Stimulated activated CD8-positive, alpha-beta memory T cell treated with anti-CD3 and anti-CD28 coated beads, Interleukin-12 subunit alpha, Interleukin-12 subunit beta, amount 100 ng/mL, for 4 hours (primary cell): Measurements from ENCODE around the gene FRMD8.
A peak's percentile ranks its signal among the peaks of the same experiment; 100 is the strongest.

ENCODE experiments used
- DNase-seq: peaks from one replicate; pipeline ENCODE4 v3.0.0-alpha.2; 2020; ENCODE audit warnings: low read depth

The FRMD8 gene

DNA sequence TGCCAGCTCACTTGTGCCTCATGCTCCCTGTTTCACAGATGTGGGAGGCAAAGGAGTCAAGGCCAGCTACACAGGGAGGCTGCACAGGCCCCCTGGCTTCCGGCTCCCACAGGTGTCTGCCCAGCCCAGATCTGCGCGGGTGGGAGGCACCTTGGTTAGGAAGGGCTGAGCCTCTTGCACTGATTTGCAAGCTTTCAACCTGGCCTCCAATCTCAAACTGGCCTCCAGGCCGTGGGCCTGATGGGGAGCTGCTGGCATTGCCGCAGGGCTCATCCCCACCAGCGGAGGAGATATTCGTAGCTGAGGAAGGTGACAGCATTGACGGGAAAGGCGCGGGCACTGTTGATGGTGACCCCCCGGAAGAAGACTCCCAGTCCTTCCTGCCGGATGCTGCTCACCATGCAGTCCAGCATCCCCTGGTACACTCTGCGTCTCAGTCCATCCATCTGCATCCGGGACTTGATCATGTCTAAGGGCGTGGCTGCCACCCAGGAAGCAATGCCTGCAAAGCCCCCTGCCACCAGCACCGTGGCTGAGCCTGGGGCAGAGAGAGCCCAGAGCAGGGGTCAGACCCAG lies 10.2 kb upstream of the FRMD8 start:
- DNase-seq, result no peak

DNA sequence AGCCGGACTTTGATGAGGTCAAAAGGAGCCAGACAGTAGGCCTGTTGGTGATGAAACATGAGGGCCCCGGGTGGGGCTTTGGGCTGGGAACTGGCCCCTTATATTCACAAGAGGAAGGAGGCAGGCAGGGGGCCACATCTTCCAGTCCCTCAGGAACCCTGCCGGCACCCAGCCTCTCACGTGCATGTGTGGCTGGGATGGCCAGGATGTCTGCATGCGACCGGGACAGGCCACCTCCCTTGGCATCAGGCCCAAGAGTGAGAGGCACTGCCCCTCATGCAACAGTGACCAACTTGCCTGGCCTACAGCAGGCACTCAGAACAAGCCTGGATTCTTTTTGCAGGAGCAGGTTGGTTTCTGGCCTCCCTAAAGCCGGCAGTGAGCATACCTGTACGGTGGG lies 9.4 kb upstream of the FRMD8 start:
- DNase-seq, result no peak

GRCh38 chr11:65377777-65378176 lies 8.7 kb upstream of the FRMD8 start:
- no peak for DNase-seq

DNA sequence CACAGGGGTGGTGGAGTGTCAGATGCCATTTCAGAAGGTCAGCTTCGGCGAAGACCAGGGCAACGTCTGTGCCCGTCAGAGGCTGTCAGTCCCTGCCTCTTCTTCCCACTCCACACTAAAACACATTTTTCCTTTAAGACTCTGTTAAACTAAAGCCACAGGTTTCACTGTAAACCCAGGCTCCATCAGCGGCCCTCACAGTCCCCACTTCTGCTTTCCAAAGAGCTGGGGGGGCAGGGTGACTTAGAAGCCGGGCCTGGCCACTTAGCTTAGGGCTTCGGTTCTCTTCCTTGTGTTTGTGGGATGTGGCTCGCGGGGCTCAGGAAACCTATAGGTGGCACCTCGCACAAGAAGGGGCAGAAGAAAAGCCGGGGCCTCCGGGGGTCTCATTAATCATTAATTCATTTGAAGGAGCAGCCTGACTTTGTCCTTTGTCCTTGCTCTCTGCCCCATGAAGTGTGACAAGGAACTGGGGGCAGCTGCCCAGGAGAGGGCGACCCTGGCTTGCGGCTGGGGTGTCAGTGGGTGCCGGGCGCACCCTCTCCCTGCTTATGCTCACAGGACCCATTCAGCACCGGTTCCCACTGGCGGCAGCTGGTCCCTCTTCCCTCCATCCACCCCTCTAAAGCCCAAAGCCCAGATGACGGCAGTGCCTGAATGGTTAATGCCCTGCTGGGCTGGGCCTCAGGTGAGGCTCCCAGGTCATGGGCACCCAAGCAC lies 8.1 kb upstream of the FRMD8 start:
- no peak for DNase-seq

GRCh38 chr11:65378928-65379638 lies 7.4 kb upstream of the FRMD8 start:
- no peak for DNase-seq

- no peak for DNase-seq
Measured at GRCh38 chr11:65379698-65380459, 6.6 kb upstream of the FRMD8 start.

DNA sequence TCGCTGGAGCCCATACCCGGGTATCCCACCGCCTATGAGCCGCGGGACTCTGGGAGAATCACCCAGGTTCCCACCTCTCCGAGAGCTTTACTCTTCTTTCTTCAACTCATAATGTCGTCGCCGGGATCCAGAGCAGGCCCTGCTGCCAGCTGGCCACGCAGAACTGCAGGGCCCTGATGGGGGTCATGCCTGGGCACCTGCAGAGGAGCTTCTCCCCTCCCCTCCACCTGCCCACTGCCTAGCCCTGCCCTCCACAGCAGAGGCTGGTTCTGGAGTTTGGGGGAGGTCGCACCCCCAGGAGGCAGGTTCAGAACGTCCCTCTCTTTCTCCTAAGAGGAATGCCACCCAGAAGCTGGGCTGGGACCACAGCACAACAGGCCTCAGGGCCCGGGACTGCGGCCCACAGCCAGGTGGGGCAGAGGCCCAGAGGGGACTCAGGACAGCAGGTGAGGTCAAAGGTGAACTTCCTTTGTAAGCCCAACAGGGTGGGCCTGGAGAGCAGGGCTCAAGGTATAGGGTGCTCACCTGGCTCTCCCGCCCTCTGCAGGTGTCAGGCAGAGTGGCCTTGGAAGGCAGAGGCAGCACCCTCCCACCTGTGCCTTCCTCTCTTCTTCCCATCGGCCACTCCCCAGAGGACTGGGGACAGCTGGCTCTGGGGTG lies 5.8 kb upstream of the FRMD8 start:
- no peak for DNase-seq

GRCh38 chr11:65381716-65382032 lies 4.8 kb upstream of the FRMD8 start:
- no peak for DNase-seq

GRCh38 chr11:65382033-65382803 lies 4.2 kb upstream of the FRMD8 start, which contains the start of gene SLC25A45:
TSS of gene SLC25A45 (minus strand) at chr11:65382646. CDS start at chr11:65381951, 695 bp downstream.
- peak; percentile 90 for DNase-seq

GRCh38 chr11:65382804-65383368 lies 3.6 kb upstream of the FRMD8 start:
- no peak for DNase-seq

DNA sequence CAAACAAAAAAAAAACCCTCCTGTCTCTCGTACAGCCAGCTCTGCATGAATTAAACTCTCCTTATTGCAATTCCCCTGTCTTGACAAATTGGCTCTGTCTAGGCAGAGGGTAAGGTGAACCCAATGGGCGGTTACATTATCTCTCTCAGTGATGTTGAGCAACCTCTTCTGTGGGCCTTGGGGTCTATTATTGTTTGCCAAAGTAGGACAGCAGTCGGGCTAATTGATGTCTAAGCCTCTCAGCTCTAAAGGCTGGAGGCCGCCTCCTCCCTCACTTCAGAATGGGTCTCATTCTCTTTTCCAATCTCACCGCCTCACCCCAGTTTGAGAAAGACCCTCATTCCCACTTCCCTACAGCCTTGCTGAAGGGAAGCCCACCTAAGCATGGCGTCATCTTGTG lies 2.7 kb upstream of the FRMD8 start:
- no peak for DNase-seq

GRCh38 chr11:65384301-65384889 lies 2.0 kb upstream of the FRMD8 start:
- DNase-seq, result no peak

DNA sequence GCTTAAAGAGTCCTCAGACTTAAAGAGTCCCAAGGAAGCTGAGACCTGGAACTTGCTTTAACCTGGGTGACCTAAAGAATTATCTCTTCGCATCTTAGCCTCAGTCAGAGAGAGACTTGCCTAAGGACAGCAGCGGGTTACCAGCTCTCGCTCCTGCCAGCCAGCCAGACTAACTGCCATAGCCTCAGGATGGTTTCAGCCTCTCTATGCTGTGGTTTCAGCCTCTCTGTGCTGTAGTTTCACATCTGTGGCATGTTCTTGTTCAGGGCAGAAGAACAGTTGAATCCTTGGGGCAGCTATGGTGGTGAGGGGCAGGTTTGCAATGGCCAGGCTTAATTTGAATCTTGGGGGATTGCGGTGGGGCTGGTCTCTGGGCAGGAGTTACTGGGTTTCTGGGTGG lies 2.3 kb downstream of the FRMD8 start:
- no peak for DNase-seq

GRCh38 chr11:65389294-65389980 lies 3.0 kb downstream of the FRMD8 start:
- DNase-seq, result no peak

DNA sequence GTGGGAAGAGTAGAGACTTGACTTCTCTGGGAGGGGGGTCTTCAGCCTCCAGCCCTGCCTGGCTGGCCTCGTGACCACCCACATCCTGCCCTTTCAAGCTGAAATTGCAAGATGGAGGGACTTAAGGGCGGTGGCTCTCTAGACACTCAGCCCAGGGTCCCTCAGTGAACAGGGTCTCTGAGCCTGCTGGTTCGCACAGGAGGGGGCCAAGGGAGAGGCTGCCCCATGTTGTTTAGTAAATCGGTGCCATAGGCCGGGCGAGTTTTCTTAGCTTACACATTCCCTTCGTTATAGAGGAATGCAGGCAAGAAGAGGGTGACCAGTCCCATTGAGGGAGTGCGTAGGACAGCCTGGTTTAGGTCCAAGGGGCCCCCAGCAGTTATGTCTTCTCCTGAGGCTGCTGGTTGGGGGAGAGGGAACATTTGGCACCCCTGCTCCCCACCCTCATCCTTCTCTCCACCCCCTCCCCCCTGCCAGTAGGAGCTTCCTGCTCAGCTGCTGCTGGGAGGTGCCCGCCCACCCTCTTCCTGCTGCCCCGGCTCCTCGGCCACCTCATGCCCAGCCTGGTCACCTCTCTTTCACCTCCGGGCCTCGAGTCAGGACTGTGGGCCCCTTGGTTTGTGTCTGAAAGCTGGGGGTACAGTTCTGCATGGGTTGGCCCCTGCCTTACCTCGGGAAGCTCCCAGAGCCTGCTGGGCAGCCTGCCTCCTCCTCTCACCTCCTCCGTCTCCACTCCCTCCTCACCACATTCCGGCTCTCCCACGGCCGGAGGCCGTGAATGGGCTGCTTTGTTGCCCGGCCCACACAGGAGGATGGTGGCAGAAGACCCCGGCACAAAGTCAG lies 3.9 kb downstream of the FRMD8 start:
- no peak for DNase-seq

- DNase-seq, result no peak
Measured at GRCh38 chr11:65390996-65391395, 4.6 kb downstream of the FRMD8 start.

GRCh38 chr11:65392186-65392829 lies 5.9 kb downstream of the FRMD8 start:
- DNase-seq, result no peak

DNA sequence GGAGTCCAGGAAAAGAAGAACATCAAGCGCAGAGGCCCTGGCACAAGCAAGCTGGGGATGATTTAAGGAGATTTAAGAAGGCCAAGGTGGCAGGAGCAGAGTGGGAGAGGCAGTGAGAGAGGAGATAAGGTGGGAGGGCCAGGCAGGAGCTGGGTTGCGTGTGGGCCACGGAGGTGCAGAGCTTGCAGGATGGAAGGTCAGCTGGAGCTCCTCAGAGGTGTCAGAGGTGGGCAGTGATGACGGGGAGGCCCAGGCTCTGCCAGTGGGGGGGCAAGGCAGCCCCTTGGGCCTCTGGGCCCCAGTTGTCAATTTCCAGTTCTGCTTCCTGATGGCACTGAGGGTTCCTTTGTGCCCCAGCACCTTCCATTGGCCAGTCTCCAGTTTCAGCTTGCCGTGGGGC lies 6.5 kb downstream of the FRMD8 start:
- DNase-seq, result no peak
